Glomerular visceral epithelial cell (primary cell): ENCODE measurements around the gene TM9SF4.

Experiments used
- DNase-seq: peaks from one replicate; pipeline ENCODE4 v3.0.0-alpha.2; 2016; ENCODE audit errors: extremely low spot score

TM9SF4 gene

GRCh38 chr20:32129863-32130262, 20.3 kb downstream of the TM9SF4 start:
- no peak for DNase-seq

- no peak for DNase-seq
Observed at GRCh38 chr20:32130352-32130751, 20.8 kb downstream of the TM9SF4 start.

GRCh38 chr20:32130965-32131364, 21.5 kb downstream of the TM9SF4 start:
- no peak for DNase-seq

GRCh38 chr20:32132911-32133549, 23.5 kb downstream of the TM9SF4 start:
- DNase-seq = no peak

GRCh38 chr20:32134026-32134425, 24.5 kb downstream of the TM9SF4 start:
- DNase-seq = no peak

- no peak for DNase-seq
Observed at GRCh38 chr20:32135983-32136515, 26.5 kb downstream of the TM9SF4 start.

- no peak for DNase-seq
Observed at GRCh38 chr20:32138921-32139320, 29.4 kb downstream of the TM9SF4 start.

GRCh38 chr20:32139947-32140346, 30.4 kb downstream of the TM9SF4 start:
- peak; percentile 74 for DNase-seq

- DNase-seq = no peak
Observed at GRCh38 chr20:32140603-32141002, 31.1 kb downstream of the TM9SF4 start.

GRCh38 chr20:32141465-32141980, 32.0 kb downstream of the TM9SF4 start:
- DNase-seq = no peak

- no peak for DNase-seq
Observed at GRCh38 chr20:32142088-32142487, 32.6 kb downstream of the TM9SF4 start.

GRCh38 chr20:32142991-32143390, 33.5 kb downstream of the TM9SF4 start:
- DNase-seq = no peak

- no peak for DNase-seq
Observed at GRCh38 chr20:32144898-32145662, 35.6 kb downstream of the TM9SF4 start.

GRCh38 chr20:32149566-32150170, 40.2 kb downstream of the TM9SF4 start:
- DNase-seq = no peak

- DNase-seq = no peak
Observed at GRCh38 chr20:32150291-32150848, 40.9 kb downstream of the TM9SF4 start.

GRCh38 chr20:32152421-32153155, 43.1 kb downstream of the TM9SF4 start:
- no peak for DNase-seq

- DNase-seq = no peak
Observed at GRCh38 chr20:32153156-32153665, 43.7 kb downstream of the TM9SF4 start.

GRCh38 chr20:32153771-32154170, 44.3 kb downstream of the TM9SF4 start:
- DNase-seq = no peak

- DNase-seq = peak; percentile 98
Observed at GRCh38 chr20:32155017-32155981, 45.8 kb downstream of the TM9SF4 start.

- no peak for DNase-seq
Observed at GRCh38 chr20:32157611-32158010, 48.1 kb downstream of the TM9SF4 start.
